GM18870 (cell line): ENCODE data around the gene MAT2A.
A peak's percentile ranks its signal among the peaks of the same experiment; 100 is the strongest.
"Not testable (repeated sequence)": the region's sequence is repeated elsewhere in the genome, so short reads cannot be mapped to it uniquely, and the experiment has no call there.

Experiments used
- ATAC-seq: cut with Tn5 transposase; IDR thresholded peaks from one replicate; pipeline ENCODE4 v1.9.1; 2021; ENCODE audit warnings: moderate library complexity; ENCODE audit not compliant: unreplicated experiment

Gene MAT2A

DNA sequence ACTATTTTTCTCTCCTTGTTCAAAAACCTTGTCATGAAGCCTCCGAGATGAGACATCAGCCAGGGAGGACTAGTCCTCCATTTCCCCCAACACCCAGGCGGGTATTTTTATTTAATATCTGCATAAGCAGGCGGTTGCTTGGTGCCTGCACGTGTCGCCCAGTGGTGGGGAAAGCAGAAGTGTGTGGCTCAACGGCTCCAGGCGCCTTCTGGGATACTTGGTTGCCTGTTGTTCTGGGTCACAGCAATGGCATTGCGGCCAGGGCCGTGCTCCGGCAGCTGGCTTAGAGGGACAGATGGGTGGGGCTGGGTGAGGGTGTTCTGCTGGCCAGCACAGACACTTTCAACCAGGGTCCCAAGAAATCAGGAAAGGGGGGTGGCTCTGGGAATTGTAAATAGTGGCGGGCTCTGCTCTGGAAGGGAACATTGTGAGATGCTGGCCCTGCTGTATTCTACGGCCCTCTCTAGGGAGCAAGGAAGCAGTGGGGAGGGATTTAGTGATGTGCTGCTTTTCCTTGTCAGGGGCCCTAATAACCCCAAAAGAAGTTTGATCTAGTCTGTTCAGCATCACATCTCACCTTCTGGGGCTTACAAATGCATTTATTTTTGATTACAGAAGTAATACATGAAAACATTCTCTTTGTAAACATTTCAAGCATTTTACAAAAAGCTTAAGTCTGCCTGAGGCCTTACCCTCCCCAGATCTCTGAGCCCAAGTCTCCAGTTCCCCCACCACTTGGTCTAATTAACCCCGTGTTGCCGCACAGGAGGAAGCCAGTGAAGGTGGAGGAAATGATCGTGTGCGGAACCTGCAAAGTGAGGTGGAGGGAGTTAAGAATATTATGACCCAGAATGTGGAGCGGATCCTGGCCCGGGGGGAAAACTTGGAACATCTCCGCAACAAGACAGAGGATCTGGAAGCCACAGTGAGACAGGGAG, 39.5 kb downstream of the MAT2A start:
- peak; percentile 17 for ATAC-seq

DNA sequence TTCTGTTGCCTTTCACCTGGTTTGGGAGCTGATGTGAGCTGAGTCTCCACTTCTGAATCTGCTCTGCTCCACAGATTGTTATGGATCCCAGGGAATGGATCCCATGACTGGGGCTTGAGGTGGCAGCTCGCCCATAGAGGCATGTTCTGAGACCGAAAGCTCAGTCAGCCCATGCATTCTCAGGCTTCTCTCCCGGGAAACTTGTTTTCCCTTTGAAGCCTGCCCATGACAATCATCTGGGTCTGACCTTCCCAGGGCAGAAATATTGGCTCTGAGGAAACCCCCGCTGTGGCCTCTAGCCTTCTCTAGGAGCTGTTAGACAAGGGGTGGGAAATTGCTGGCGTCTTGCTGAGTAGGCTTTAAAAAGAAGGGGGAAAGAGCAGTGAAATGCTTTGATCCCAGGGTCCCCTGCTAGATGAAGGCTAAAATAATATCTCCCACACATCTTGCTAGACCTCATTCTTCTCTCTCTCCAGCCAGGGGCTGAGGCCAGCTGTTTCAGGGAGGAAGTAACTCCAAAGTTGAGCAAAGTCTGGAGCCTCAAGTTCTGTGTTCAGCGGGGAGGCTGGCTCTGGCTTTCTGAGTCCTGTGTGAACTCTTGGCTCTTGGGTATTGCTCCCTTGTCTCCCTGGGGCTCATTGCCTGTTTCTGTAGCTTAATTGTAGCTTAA, 40.4 kb downstream of the MAT2A start:
- ATAC-seq, result no peak

DNA sequence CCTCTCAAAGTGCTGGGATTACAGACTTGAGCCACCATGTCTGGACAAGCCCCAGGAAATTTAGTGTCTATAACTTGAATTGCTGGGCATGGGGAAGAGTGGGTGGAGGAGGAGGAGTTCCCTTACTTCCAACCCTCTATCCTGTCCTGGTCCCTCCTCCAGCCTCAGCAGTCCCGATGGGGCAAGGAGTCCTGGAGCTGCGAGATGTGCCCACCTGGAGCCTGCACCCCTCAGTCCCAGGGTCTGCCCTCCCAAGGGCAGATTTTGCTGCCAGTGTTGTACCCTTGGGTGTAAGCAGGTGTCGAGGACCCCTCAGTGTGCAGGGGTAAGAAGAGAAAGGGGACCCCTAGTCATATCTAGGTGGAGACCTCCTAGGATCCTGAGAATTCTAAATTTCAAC, 41.2 kb downstream of the MAT2A start:
- ATAC-seq, result no peak

DNA sequence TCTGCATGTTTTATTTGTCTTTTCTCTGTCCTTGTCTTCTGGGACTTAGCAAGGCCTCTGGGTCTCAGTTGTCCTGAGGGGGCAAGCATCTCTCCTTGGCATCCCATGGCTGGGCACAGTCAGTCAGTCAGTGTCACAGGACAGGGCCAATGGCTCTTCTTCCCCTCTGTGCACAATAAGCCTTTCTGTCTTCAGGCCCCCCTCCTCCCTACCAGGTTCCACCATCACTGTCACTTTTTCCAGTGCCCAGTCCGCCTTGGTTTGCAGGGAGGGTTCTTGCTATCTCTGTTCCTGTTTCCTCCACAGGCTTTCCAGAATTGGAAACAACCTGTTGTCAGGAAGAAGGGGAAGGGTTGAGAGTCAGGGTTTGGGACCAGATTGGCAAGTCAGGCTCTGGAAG, 43.5 kb downstream of the MAT2A start:
- ATAC-seq, result no peak

DNA sequence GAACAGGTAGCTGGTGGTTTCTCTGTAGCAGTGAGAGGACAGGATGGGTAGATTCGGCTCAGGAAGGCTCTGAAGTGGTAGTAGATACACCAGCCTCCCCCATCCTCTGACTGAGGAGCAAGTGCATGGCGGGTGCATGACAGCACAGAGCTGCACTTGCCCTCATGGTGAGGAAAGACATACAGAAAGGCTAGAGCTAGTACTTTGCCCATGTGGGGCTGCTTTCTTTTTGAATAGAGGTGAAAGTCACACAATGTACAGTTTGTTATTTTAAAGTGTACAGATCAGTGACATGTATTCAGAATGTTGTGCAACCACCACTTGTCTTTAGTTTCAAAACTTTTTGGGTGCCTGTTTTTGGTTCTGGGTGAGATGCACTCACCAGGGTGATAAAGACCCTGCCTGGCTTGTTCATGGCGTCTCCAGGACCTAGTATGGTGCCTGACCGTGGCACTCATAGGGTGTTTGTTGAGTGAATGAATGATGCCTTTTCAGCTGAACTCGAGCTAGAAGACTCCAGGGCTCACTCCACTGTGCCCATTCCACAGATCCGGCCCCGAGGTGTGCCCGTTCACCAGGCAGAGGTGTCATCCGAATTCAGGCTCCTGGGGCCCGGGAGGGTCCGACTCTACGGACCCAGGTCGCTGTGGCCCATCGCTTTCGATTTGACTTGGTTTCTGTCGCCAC, 44.8 kb downstream of the MAT2A start:
- ATAC-seq, result peak; percentile 27

DNA sequence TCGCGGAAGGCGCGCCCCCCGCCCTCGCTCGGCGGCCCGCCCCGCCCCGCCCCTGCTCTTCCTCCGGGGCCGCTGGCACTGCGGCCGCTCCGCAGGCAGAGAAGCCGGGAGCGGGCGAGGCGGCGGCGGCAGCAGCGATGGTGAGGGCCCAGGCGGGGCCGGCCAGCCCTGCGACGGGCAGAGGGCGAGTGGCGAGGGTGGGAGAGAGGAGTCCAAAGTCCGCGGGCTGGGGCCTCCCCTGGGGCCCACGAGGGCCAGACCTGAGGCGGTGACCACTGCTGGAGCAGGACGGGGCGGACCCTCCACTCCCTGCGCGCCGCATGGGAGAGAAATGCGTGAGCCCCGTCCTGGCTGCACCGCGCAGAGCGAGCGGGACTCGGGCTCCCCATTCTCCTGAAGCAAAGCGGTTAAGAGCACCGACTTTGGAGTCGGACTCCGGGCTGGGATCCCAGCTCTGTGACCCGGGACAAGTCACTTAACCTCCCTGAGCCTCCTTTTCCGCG, 45.4 kb downstream of the MAT2A start, which contains the start of gene VAMP5:
Gene VAMP5, plus strand, starts transcription at position 78 of the 503 bp plus-strand sequence. Its CDS starts 60 bp downstream, at position 138.
- ATAC-seq, result peak; percentile 22

DNA sequence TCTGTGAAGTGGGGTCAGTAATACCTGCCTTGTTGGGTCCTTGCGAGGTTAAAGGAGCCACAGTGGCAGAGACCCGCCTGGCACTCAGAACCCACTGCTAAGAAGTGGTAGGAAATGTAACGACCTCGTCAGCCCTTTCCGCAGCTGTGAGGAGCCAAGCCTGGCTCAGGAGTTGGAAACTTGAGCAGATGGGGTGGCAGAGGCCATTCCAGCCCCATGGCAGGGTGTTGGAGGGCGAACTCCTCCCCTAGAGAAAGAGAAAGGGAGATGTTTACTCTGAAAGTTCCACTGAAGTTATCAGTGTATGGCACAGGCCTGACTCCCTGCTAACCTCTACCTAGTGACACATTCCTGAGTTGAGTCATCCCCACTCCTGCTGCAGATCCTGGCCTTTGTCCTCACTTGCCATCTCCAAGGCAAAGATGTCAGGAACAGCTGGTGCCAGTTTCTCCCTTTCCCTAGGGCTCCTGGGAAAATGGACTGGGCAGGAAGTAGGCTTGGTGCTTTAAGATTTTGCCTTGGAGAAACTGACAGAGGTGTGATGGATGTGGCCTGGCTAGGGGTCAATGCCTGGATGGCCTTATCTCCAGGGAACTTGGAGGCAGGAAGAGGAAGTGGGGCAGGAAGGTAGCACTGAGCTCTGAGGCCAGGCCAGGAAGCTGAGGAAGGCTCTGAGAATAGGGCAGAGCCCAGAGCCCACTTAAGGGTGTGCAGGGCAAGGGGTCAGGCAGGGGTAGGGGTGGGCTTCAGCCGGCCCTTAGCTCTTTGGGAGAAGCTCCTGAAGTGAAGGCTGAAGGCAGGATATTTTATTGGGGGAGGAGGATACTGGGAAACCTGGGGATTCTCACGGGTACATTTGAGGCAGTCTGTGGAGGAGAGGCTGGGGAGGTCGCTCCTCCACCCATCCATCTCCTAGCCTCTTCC, 46.2 kb downstream of the MAT2A start:
- peak; percentile 57 for ATAC-seq

DNA sequence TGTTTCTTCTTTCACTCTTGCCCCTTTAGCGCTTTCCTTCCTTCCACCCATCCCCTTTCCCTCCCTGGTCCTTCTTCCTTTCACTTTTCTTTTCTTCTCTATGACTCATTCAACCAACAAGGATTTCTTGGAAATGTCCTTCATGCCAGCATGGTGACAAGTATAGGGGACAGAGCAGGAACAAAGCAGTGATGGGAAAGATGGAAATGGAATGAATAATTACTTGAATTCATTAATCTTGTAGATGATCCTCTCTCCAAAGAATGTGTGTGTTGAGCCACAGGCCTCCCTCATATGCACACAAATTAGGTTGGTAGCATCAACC, 46.8 kb downstream of the MAT2A start:
- ATAC-seq, result no peak

DNA sequence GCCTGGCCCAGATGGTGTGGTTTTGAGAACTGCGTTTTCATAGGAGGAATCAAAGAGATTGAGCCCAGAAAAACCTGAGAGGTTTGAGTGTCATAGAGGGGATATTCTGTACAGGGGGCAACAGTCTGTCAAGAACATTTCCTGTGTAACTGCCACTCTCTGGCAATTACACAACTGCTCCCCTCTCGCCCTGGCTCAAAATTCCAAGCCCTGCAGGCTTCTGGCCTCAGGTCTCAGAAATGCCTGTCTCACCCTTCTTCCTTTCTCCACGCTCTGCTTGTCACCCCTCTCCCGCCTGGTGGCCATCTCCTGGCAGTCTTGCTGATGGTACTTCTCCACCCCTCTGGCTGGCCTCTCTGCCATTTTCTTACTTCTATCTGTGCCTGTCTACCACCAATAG, 49.3 kb downstream of the MAT2A start:
- no peak for ATAC-seq

DNA sequence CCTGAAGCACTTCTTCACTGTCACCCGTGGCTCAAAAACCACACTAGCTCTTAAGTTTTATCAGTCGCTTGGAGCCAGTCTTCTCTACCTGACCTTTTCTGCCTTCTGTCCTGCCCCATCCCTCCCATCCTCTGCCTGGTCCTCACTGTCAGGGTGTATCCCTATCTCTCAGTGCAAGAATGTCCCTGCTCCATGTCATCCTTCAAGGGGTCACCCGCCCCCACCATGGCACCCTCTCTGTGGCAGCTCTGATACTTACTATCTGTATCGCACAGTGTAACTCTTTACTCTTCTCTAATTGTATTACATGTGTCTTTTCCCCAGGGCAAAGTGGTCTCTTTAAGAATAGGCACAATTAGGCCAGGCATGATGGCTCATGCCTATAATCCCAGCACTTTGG, 49.7 kb downstream of the MAT2A start:
- ATAC-seq, result no peak

DNA sequence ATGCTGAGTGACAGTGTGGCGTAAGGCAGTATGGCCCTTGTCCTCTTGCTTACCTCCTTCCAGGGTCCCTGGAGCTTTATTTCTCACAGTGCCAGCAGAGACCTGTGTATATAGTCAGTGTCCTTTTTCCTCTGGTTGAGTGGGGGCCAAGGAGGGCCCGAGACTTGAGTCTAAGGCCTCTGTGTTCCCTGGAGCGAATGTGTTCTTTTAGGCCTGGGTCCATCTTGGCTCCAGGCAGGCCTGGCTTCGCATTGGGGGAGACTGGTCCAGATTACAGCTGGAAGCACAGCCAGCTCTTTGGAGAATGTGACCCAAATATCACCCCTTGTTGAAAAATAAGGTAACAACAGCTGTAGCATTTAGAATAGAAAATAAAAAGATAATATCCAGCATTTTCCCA, 50.2 kb downstream of the MAT2A start:
- no peak for ATAC-seq

DNA sequence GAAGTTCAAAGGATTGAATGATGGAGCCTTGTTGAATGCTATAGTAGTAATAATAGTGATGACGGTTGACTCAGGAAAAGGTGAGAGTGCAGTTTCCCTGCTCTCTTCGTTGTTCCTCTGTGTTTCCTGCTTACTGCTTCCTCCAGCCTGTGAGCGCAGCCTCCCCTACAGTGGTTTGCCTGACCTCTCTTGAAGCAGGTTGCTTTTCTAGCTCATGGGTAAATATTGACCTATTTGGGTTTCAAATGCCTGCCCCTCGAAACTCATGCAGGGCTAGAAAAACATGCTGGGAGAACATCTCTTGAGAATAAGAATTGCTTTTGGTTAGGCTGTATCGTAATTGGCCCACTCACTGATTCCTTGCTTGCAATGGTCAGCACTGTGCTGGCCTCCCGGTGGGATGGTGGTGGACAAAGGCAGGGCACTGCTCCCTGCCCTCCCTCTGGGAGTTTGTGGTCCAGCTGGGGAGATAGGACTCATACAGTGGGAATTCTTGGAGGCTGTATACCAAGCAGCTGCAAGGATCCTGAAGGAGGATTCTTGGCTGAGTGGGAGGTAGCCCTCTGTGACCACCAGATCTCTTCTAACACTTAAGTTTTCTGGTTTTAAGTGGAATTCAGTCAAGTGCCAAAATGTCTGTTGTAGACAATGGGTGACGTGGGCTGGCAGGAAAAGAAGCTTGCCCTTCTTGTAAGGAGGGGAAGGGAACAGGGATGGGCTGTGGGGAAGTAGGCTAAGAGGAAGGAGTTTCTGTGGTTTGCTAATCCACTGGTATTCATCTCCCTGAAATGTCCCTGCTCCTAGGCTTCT, 51.2 kb downstream of the MAT2A start:
- ATAC-seq, result no peak

DNA sequence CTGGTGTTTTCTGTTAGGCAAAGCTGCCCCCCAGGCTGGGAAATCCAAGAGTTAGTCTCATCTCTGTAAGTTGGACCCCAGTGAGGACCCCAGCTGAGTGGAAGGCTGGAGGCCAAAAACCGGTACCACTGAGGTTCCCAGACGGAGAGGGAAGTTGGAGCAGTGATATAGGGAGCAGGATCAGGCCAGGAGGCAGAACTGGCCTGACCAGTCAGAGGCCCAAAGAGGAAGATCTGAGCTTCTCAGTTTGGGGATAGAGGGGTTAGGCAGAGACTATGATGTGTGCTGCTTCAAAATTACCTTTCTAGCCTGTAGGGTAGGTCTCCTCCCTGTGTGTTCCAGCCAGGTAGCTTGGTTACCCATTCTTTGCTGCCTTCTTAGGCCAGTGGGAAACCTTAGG, 52.0 kb downstream of the MAT2A start:
- ATAC-seq, result no peak

DNA sequence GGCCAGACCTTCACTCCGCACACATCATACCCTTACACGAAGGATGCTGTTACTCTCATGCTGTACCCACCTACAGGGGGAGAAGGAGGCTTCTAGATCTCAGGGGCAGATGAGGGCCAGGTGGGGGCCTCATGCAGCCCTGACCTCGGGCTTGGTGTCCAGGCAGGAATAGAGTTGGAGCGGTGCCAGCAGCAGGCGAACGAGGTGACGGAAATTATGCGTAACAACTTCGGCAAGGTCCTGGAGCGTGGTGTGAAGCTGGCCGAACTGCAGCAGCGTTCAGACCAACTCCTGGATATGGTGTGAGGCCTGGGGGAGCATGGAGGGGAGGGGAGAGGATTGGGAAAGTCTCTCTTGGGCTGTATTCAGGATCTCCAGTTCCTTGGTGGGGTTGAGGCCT, 52.6 kb downstream of the MAT2A start:
- ATAC-seq, result no peak

DNA sequence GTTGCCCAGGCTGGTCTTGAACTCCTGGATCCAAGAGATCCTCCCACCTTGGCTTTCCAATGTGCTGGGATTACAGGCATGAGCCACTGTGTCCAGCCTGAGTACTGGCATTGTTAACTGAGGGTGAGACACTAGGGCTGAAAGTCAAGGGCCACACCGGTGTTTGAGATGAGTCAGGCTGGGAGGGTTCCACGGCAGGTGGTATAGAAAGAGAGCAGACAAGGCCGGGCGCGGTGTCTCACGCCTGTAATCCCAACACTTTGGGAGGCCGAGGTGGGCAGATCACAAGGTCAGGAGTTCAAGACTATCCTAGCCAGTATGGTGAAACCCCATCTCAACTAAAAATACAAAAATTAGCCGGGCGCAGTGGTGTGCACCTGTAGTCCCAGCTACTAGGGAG, 53.3 kb downstream of the MAT2A start:
- ATAC-seq, result not testable (repeated sequence)

DNA sequence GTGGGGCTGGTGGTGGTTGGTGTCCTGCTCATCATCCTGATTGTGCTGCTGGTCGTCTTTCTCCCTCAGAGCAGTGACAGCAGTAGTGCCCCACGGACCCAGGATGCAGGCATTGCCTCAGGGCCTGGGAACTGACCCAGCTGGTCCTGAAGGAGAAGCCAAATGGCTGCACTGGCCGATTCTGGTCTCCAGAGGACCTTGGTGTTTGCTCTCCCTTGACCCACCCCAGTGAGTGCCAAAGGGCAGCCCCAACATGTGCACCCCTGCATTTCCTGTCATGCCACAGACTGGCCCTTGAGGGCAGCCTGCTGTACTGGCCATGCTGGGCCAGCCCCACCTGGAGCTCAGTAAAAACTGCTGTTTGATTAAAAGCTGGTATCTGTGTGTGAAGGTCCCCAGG, 54.1 kb downstream of the MAT2A start:
- ATAC-seq, result no peak
